GM23338 (cell line): ENCODE data around the gene CCDC169. TPM values are rescaled to one million over a fixed set of nuclear protein-coding genes. Genes with fewer than 3 reads are reported as not detected.

Source experiments
- ATAC-seq: fragments of 200-7000 bp; cut with Tn5 transposase; 3 replicates; pipeline ENCODE4 v1.9.1; 2020
- DNase-seq: peaks from one replicate; pipeline ENCODE4 v3.0.0-alpha.2; 2015; ENCODE audit warnings: low spot score
- H2AFZ ChIP-seq: fragments of 200-600 bp; sonication (generic); 2 replicates; pipeline ENCODE4 v1.8.0; 2016; ENCODE audit warnings: antibody characterized with exemption, mild to moderate bottlenecking, moderate library complexity
- H3F3A ChIP-seq: fragments of 200-600 bp; sonication (generic); replicated peaks from 2 replicates; pipeline ENCODE4 v1.8.0; 2017; ENCODE audit warnings: antibody characterized with exemption, mixed run types, low read depth
- H3K27ac ChIP-seq: fragments of 200-600 bp; sonication (generic); 2 replicates; pipeline ENCODE4 v1.6.1; 2016; ENCODE audit warnings: low read depth
- H3K27me3 ChIP-seq: fragments of 200-600 bp; sonication (generic); 2 replicates; pipeline ENCODE4 v1.8.0; 2016; ENCODE audit warnings: mild to moderate bottlenecking, mixed run types, moderate library complexity; ENCODE audit not compliant: insufficient read depth
- H3K36me3 ChIP-seq: fragments of 200-600 bp; sonication (generic); 2 replicates; pipeline ENCODE4 v1.8.0; 2016; ENCODE audit warnings: mild to moderate bottlenecking; ENCODE audit not compliant: insufficient read depth
- H3K4me1 ChIP-seq: fragments of 200-600 bp; sonication (generic); 2 replicates; pipeline ENCODE4 v1.8.0; 2016; ENCODE audit warnings: mild to moderate bottlenecking, moderate library complexity; ENCODE audit not compliant: insufficient read depth
- H3K4me2 ChIP-seq: fragments of 200-600 bp; sonication (generic); 2 replicates; pipeline ENCODE4 v1.7.1; 2017; ENCODE audit warnings: mixed run types
- H3K4me3 ChIP-seq: fragments of 200-600 bp; sonication (generic); 2 replicates; pipeline ENCODE4 v1.6.1; 2016; ENCODE audit warnings: mixed run types
- H3K79me2 ChIP-seq: fragments of 200-600 bp; sonication (generic); replicated peaks from 2 replicates; pipeline ENCODE4 v1.8.0; 2017; ENCODE audit warnings: mild to moderate bottlenecking; ENCODE audit not compliant: insufficient read depth
- H3K9me2 ChIP-seq: fragments of 200-600 bp; sonication (generic); 2 replicates; pipeline ENCODE4 v1.8.0; 2017; ENCODE audit not compliant: insufficient read depth
- H4K20me1 ChIP-seq: fragments of 200-600 bp; sonication (generic); replicated peaks from 2 replicates; pipeline ENCODE4 v1.8.0; 2017; ENCODE audit warnings: mild to moderate bottlenecking; ENCODE audit not compliant: insufficient read depth
- H3K27ac Mint-ChIP-seq: 2 replicates; pipeline ENCODE4 v1.8.0; 2020; ENCODE audit warnings: inconsistent platforms, mild to moderate bottlenecking, moderate library complexity, mixed read lengths
- H3K27me3 Mint-ChIP-seq: 3 replicates; pipeline ENCODE4 v1.8.0; 2022; ENCODE audit warnings: low read depth, mild to moderate bottlenecking, moderate library complexity, mixed read lengths, inconsistent platforms; ENCODE audit not compliant: insufficient read depth, poor library complexity
- H3K36me3 Mint-ChIP-seq: 3 replicates; pipeline ENCODE4 v1.8.0; 2021; ENCODE audit warnings: low read depth, mild to moderate bottlenecking, inconsistent platforms, moderate library complexity, mixed read lengths
- H3K4me1 Mint-ChIP-seq: 3 replicates; pipeline ENCODE4 v1.8.0; 2020; ENCODE audit warnings: mild to moderate bottlenecking, inconsistent platforms, mixed read lengths
- H3K4me3 Mint-ChIP-seq: 3 replicates; pipeline ENCODE4 v1.8.0; 2021; ENCODE audit warnings: moderate library complexity, mild to moderate bottlenecking, inconsistent platforms, mixed read lengths
- H3K9me3 Mint-ChIP-seq: 3 replicates; pipeline ENCODE4 v1.8.0; 2020; ENCODE audit warnings: moderate library complexity, mild to moderate bottlenecking, inconsistent platforms, mixed read lengths
- CREB1 ChIP-seq: fragments of 250-450 bp; sonication (Bioruptor Pico); IDR thresholded peaks from 2 replicates; pipeline ENCODE4 v1.5.0; 2020; ENCODE audit warnings: low read depth, mild to moderate bottlenecking, moderate library complexity
- CTCF ChIP-seq, 2 experiments: fragments of 200-600 bp in 1 of 2; sonication (generic) in 1 of 2; conservative IDR thresholded peaks; 2 replicates each; pipeline versions ENCODE4 v1.5.1 to v1.6.1; 2016 to 2017; ENCODE audit warnings: antibody characterized with exemption in 2 of 2, low read depth in 2 of 2, mild to moderate bottlenecking in 2 of 2, moderate library complexity in 1 of 2
- EZH2 ChIP-seq: fragments of 200-600 bp; sonication (generic); IDR thresholded peaks from one replicate; pipeline ENCODE4 v1.8.0; 2017; ENCODE audit warnings: antibody characterized with exemption, mild to moderate bottlenecking, low read depth; ENCODE audit not compliant: unreplicated experiment
- EZH2phosphoT487 ChIP-seq: fragments of 200-600 bp; sonication (generic); IDR thresholded peaks from one replicate; pipeline ENCODE4 v1.8.1; 2018; ENCODE audit warnings: antibody characterized with exemption; ENCODE audit not compliant: unreplicated experiment
- JUNB ChIP-seq: IDR thresholded peaks from one replicate; pipeline ENCODE4 v1.6.1; 2016; ENCODE audit warnings: antibody characterized with exemption; ENCODE audit not compliant: unreplicated experiment
- NANOG ChIP-seq: IDR thresholded peaks from 2 replicates; pipeline ENCODE4 v1.6.1; 2016; ENCODE audit warnings: antibody characterized with exemption, borderline replicate concordance
- POLR2AphosphoS5 ChIP-seq: IDR thresholded peaks from 2 replicates; pipeline ENCODE4 v1.6.1; 2016; ENCODE audit warnings: antibody characterized with exemption, low read depth
- REST ChIP-seq: IDR thresholded peaks from one replicate; pipeline ENCODE4 v1.6.1; 2018; ENCODE audit warnings: antibody characterized with exemption; ENCODE audit not compliant: unreplicated experiment
- STAT1 ChIP-seq: IDR thresholded peaks from one replicate; pipeline ENCODE4 v1.6.1; 2016; ENCODE audit warnings: antibody characterized with exemption; ENCODE audit not compliant: unreplicated experiment
- polyA plus RNA-seq: library from polyadenylated mRNA; unstranded; fragments of >200 nt; fragmentation: Nextera tagmentation; extraction: Ambion mirVana; gene quantifications from 2 replicates; pipeline ENCODE4 v1.2.1, GENCODE V29; 2016
- total RNA-seq: library from RNA; depleted of rRNA; stranded (reverse); fragments of >200 nt; shearing (Covaris generic); gene quantifications from 2 replicates; pipeline ENCODE4 v1.2.3, GENCODE V29; 2014
- TF ChIP-seq, protein P1 (sequence below): IDR thresholded peaks from 2 replicates; pipeline ENCODE4 v1.6.1; 2016; ENCODE audit warnings: antibody characterized with exemption
- TF ChIP-seq, protein P2 (sequence below): fragments of 250-450 bp; sonication (Bioruptor Pico); IDR thresholded peaks from 2 replicates; pipeline ENCODE4 v1.5.0; 2020; ENCODE audit warnings: mild to moderate bottlenecking, moderate library complexity

CCDC169 gene
- total and polyA plus RNA-seq, 2 experiments from 2014 or later = 48.5 to 61.2 TPM

DNA sequence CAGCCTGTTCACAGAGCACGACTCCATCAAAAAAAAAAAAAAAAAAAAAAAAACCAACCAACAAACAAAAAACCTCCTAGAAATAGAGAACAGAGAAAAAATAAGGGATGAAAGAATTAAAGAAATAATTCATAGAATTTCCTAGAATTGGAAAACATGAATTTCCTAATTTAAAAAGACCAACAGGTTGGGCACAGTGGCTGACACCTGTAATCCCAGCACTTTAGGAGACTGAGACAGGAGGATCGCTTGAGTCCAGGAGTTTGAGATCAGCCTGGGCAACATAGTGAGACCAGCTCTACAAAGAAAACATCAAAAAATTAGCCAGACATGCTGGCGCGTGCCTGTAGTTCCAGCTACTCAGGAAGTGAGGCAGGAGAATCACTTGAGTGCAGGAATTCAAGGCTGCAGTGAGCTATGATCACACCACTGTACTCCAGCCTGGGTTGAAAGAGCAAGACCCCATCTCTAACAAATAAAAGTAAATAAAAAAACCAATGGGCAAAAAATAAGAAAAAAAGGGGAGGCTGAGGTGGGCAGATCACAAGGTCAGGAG lies 42.1 kb upstream of the CCDC169 start (continued):
- TF ChIP-seq, protein P1, sequence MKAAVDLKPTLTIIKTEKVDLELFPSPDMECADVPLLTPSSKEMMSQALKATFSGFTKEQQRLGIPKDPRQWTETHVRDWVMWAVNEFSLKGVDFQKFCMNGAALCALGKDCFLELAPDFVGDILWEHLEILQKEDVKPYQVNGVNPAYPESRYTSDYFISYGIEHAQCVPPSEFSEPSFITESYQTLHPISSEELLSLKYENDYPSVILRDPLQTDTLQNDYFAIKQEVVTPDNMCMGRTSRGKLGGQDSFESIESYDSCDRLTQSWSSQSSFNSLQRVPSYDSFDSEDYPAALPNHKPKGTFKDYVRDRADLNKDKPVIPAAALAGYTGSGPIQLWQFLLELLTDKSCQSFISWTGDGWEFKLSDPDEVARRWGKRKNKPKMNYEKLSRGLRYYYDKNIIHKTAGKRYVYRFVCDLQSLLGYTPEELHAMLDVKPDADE = no peak
- TF ChIP-seq CREB1 (no peak), REST (no peak), NANOG (no peak), JUNB (no peak), STAT1 (no peak)

- no peaks in the 10 kb centered on the region for H3F3A ChIP-seq
- no peaks in the 10 kb centered on the region for H4K20me1 ChIP-seq
- no peaks in the 10 kb centered on the region for H3K27me3 ChIP-seq
- peak overlapping the region; percentile 48 for H3K4me2 ChIP-seq
- H3K4me3 ChIP-seq = no peak overlapping the region
- TF ChIP-seq POLR2AphosphoS5 (no peak), NANOG (no peak), STAT1 (no peak), CREB1 (no peak), EZH2phosphoT487 (no peak), EZH2 (no peak), CTCF (conservative IDR thresholded peaks at IDR 0.05; ENCODE audit: low read depth in 2 of 2) (peak; percentile 18 to 51; a peak in 3 of 4 replicates)
- TF ChIP-seq, protein P2, sequence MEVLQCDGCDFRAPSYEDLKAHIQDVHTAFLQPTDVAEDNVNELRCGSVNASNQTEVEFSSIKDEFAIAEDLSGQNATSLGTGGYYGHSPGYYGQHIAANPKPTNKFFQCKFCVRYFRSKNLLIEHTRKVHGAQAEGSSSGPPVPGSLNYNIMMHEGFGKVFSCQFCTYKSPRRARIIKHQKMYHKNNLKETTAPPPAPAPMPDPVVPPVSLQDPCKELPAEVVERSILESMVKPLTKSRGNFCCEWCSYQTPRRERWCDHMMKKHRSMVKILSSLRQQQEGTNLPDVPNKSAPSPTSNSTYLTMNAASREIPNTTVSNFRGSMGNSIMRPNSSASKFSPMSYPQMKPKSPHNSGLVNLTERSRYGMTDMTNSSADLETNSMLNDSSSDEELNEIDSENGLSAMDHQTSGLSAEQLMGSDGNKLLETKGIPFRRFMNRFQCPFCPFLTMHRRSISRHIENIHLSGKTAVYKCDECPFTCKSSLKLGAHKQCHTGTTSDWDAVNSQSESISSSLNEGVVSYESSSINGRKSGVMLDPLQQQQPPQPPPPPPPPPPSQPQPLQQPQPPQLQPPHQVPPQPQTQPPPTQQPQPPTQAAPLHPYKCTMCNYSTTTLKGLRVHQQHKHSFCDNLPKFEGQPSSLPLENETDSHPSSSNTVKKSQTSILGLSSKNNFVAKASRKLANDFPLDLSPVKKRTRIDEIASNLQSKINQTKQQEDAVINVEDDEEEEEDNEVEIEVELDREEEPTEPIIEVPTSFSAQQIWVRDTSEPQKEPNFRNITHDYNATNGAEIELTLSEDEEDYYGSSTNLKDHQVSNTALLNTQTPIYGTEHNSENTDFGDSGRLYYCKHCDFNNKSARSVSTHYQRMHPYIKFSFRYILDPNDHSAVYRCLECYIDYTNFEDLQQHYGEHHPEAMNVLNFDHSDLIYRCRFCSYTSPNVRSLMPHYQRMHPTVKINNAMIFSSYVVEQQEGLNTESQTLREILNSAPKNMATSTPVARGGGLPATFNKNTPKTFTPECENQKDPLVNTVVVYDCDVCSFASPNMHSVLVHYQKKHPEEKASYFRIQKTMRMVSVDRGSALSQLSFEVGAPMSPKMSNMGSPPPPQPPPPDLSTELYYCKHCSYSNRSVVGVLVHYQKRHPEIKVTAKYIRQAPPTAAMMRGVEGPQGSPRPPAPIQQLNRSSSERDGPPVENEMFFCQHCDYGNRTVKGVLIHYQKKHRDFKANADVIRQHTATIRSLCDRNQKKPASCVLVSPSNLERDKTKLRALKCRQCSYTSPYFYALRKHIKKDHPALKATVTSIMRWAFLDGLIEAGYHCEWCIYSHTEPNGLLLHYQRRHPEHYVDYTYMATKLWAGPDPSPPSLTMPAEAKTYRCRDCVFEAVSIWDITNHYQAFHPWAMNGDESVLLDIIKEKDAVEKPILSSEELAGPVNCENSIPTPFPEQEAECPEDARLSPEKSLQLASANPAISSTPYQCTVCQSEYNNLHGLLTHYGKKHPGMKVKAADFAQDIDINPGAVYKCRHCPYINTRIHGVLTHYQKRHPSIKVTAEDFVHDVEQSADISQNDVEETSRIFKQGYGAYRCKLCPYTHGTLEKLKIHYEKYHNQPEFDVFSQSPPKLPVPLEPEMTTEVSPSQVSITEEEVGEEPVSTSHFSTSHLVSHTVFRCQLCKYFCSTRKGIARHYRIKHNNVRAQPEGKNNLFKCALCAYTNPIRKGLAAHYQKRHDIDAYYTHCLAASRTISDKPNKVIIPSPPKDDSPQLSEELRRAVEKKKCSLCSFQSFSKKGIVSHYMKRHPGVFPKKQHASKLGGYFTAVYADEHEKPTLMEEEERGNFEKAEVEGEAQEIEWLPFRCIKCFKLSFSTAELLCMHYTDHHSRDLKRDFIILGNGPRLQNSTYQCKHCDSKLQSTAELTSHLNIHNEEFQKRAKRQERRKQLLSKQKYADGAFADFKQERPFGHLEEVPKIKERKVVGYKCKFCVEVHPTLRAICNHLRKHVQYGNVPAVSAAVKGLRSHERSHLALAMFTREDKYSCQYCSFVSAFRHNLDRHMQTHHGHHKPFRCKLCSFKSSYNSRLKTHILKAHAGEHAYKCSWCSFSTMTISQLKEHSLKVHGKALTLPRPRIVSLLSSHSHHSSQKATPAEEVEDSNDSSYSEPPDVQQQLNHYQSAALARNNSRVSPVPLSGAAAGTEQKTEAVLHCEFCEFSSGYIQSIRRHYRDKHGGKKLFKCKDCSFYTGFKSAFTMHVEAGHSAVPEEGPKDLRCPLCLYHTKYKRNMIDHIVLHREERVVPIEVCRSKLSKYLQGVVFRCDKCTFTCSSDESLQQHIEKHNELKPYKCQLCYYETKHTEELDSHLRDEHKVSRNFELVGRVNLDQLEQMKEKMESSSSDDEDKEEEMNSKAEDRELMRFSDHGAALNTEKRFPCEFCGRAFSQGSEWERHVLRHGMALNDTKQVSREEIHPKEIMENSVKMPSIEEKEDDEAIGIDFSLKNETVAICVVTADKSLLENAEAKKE (CRISPR knock-in tag) = no peak
- peak overlapping the region; percentile 64; the same call in 1 of the 2 replicates for H3K27ac ChIP-seq
- H2AFZ ChIP-seq = no peak overlapping the region
- peaks cover 3% of the 10 kb centered on the region; the same call in 1 of the 2 replicates for H3K36me3 ChIP-seq
- H3K79me2 ChIP-seq = peaks cover 100% of the 10 kb centered on the region
- Mint-ChIP-seq H3K27ac (no peak overlapping the region; the same call in 1 of the 2 replicates), H3K36me3 (no peaks in the 10 kb centered on the region), H3K9me3 (no peaks in the 10 kb centered on the region), H3K4me1 (peaks cover 16% of the 10 kb centered on the region), H3K4me3 (no peak overlapping the region), H3K27me3 (no peaks in the 10 kb centered on the region)
- ATAC-seq (peak; percentile 40; the same call in 2 of the 3 replicates), DNase-seq (no peak)
- peaks cover 64% of the 10 kb centered on the region for H3K4me1 ChIP-seq
- H3K9me2 ChIP-seq = no peaks in the 10 kb centered on the region
Observed at GRCh38 chr13:36337938-36338641, 40.5 kb upstream of the CCDC169 start.
